Ovary (tissue), 3 donors: Measurements from ENCODE around the gene ABCE1.

Source experiments
- CTCF ChIP-seq, 3 donors: fragments of 450-650 bp in 2 of 3; fragments of 200-600 bp in 1 of 3; IDR thresholded peaks; one replicate each; pipeline versions ENCODE4 v1.5.1 to v1.8.0; 2016 to 2022; ENCODE audit warnings: antibody characterized with exemption in 3 of 3, mild to moderate bottlenecking in 1 of 3
- EP300 ChIP-seq: sonication (generic); formaldehyde crosslinking; IDR thresholded peaks from one replicate; pipeline ENCODE4 v1.6.1; 2017; ENCODE audit warnings: antibody characterized with exemption
- donor health status: DM: no; HTN: no; CAD: no.

GRCh38 chr4:145090380-145090779 is 7.7 kb upstream of the ABCE1 start:
- TF ChIP-seq CTCF (IDR thresholded peaks at IDR 0.05): no peak
- TF ChIP-seq EP300: no peak
